Measurements from ENCODE around the gene GJD3. TPM values are rescaled to one million over a fixed set of nuclear protein-coding genes. Genes with fewer than 3 reads are reported as not detected.
"Not testable (repeated sequence)": the region's sequence is repeated elsewhere in the genome, so short reads cannot be mapped to it uniquely, and the experiment has no call there.

Gene GJD3
- total RNA-seq, 1 donor from 2014 or later, result not detected

DNA sequence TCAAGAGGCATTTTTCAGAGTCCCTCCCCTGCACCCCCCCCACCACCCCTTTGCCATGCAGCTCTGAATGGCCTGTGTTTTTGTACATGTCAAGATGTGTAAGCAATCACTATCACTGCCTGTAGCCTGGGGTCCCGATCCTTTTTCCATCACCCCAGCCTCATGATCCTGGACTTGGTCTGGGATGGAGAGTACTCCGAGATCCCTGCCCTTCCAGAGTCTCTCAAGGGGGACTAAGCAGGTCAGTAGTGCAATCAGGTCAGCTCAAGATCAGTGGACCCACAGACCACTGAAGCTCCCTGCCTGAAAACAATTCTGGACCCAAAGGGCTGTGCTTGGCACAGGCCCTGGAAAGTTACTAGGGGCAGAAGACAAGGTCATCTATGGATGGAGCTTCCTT lies 7.5 kb upstream of the GJD3 start:
- peaks cover 6% of the 10 kb centered on the region for H3K9me3 Mint-ChIP-seq
- no peak overlapping the region for H3K27ac Mint-ChIP-seq
- no peaks in the 10 kb centered on the region for H3K36me3 Mint-ChIP-seq
- TF ChIP-seq, protein P1, sequence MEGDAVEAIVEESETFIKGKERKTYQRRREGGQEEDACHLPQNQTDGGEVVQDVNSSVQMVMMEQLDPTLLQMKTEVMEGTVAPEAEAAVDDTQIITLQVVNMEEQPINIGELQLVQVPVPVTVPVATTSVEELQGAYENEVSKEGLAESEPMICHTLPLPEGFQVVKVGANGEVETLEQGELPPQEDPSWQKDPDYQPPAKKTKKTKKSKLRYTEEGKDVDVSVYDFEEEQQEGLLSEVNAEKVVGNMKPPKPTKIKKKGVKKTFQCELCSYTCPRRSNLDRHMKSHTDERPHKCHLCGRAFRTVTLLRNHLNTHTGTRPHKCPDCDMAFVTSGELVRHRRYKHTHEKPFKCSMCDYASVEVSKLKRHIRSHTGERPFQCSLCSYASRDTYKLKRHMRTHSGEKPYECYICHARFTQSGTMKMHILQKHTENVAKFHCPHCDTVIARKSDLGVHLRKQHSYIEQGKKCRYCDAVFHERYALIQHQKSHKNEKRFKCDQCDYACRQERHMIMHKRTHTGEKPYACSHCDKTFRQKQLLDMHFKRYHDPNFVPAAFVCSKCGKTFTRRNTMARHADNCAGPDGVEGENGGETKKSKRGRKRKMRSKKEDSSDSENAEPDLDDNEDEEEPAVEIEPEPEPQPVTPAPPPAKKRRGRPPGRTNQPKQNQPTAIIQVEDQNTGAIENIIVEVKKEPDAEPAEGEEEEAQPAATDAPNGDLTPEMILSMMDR (IDR thresholded peaks at IDR 0.05; ENCODE audit: unreplicated experiment), result no peak
- H3K4me1 Mint-ChIP-seq, result no peaks in the 10 kb centered on the region
- DNase-seq (ENCODE audit: low spot score in 2 of 2, unreplicated experiment in 2 of 2), result no peak
- H3K27me3 Mint-ChIP-seq (ENCODE audit: low read depth), result no peaks in the 10 kb centered on the region
- H3K4me3 Mint-ChIP-seq, result no peak overlapping the region

DNA sequence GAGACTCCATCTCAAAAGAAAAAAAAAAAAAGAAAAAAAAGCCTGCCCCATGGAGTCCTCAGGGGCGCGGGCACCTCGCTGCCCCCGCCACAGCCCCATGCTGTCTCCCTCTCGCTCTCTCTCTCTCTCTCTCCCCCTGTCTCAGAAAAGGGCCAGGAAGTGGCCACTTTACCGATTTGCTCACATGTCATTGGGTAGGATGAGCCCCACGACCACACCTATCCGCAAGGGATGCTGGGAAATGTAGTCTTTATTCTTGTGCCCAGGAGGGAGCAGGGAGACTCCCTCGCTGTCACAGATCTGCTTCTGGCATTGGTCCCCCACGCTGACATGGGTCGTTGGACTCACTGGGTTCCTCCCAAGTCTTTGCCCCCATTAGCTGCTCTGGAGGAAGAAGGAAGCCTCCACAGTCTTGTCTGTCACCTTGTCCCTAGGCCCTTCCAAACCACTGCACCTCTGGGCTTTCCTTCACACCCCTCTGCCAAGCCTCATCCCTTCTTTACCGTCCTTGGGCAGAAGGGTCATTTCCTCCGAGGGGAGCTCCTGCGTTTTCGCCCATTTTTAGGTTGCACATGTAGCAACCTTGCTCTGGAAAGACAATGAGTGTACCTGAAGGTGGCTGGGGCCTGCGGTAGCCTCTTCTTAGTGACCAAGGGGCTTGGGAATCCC lies 6.9 kb upstream of the GJD3 start:
- H3K4me1 Mint-ChIP-seq, result no peaks in the 10 kb centered on the region

DNA sequence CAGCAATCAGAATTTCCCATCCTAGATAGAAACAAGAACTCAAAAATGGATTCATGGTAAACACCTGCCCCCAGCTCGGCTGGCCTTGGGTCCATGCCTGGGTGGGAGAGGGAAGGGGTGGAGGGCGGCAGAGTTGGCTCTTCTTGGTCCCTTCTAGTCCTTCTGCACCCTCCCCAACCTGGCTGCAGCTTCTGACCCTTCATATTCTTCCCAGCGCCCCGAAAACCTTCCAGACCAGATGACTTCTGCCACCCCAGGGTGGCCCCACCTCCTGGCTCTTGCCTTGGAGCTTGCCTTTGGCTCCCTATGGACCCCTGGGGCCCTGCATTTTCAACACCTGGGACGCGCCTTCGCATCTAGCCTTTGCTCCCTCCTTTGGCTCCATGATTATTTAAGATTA lies 5.4 kb upstream of the GJD3 start:
- H3K4me3 Mint-ChIP-seq, result no peak overlapping the region
- no peaks in the 10 kb centered on the region for H3K4me1 Mint-ChIP-seq
- H3K27ac Mint-ChIP-seq, result no peak overlapping the region
- TF ChIP-seq, protein P1 (IDR thresholded peaks at IDR 0.05; ENCODE audit: unreplicated experiment), result no peak
- no peak for DNase-seq (ENCODE audit: low spot score in 2 of 2, unreplicated experiment in 2 of 2)
- peaks cover 6% of the 10 kb centered on the region for H3K9me3 Mint-ChIP-seq
- H3K36me3 Mint-ChIP-seq, result no peaks in the 10 kb centered on the region
- H3K27me3 Mint-ChIP-seq (ENCODE audit: low read depth), result no peaks in the 10 kb centered on the region

More for the DNA sequence above, 6.9 kb upstream of the GJD3 start:
- Mint-ChIP-seq H3K27me3 (ENCODE audit: low read depth) (no peaks in the 10 kb centered on the region), H3K36me3 (no peaks in the 10 kb centered on the region), H3K4me3 (no peak overlapping the region), H3K9me3 (peaks cover 6% of the 10 kb centered on the region), H3K27ac (no peak overlapping the region)
- TF ChIP-seq, protein P1 (IDR thresholded peaks at IDR 0.05; ENCODE audit: unreplicated experiment), result no peak
- no peak for DNase-seq (ENCODE audit: low spot score in 2 of 2, unreplicated experiment in 2 of 2)

DNA sequence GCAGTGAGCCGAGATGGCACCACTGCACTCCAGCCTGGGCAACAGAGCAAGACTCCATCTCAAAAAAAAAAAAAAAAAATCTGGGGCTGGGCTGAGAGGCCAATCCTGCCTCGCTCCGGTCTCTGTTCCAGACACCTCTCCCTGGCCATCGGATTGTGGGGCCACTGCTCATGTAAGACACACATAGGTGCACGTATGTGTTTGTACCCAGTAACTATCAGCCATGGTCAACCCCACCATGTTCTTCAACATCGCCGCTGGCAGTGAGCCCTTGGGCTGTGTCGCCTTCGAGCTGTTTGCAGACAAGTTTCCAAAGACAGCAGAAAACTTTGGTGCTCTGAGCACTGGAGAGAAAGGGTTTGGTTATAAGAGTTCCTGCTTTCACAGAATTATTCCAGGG lies 3.2 kb upstream of the GJD3 start:
- H3K4me3 Mint-ChIP-seq; H3K9me3 Mint-ChIP-seq; H3K27ac Mint-ChIP-seq; DNase-seq (ENCODE audit: low spot score in 2 of 2, unreplicated experiment in 2 of 2); H3K36me3 Mint-ChIP-seq; H3K4me1 Mint-ChIP-seq: not testable (repeated sequence)
- peaks cover 13% of the 10 kb centered on the region for H3K27me3 Mint-ChIP-seq (ENCODE audit: low read depth)

DNA sequence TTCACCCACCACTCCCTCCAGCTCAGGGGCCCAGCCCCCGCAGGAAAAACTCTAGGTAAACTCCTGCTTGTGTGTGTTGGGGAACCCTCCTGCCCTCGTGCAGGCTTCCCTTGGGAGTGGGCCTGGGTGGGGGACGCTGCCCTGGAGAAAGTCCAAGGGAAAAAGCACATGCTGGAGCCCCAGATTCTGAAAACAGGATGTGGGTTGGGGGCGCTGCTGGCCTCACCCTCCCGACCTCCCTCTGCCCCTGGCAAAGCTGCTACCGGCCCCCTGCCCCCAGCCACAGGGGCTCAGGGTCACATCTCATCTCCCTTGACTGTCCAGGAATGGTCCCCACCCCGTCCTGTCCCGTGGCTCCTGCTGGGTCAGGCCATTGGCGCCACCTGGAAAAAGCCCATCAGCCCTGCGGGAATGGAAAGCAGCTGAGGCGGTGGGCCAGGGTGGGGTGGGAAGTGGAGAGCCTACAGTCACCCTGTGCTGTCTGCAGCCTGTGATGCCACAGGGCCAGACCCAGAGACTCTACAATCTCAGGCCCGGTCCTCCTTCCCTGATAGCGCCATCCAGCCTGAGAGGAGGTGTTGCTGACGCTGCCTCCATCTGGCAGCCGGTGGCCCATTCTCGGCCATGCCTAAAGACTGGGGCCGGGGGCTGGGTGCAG lies 2.5 kb upstream of the GJD3 start:
- H3K4me3 Mint-ChIP-seq, result no peak overlapping the region
- no peak for DNase-seq (ENCODE audit: low spot score in 2 of 2, unreplicated experiment in 2 of 2)
- H3K36me3 Mint-ChIP-seq, result no peaks in the 10 kb centered on the region
- peaks cover 4% of the 10 kb centered on the region for H3K4me1 Mint-ChIP-seq
- H3K27ac Mint-ChIP-seq, result no peak overlapping the region
- peaks cover 15% of the 10 kb centered on the region for H3K27me3 Mint-ChIP-seq (ENCODE audit: low read depth)
- H3K9me3 Mint-ChIP-seq, result no peaks in the 10 kb centered on the region
- TF ChIP-seq, protein P1 (IDR thresholded peaks at IDR 0.05; ENCODE audit: unreplicated experiment), result no peak

DNA sequence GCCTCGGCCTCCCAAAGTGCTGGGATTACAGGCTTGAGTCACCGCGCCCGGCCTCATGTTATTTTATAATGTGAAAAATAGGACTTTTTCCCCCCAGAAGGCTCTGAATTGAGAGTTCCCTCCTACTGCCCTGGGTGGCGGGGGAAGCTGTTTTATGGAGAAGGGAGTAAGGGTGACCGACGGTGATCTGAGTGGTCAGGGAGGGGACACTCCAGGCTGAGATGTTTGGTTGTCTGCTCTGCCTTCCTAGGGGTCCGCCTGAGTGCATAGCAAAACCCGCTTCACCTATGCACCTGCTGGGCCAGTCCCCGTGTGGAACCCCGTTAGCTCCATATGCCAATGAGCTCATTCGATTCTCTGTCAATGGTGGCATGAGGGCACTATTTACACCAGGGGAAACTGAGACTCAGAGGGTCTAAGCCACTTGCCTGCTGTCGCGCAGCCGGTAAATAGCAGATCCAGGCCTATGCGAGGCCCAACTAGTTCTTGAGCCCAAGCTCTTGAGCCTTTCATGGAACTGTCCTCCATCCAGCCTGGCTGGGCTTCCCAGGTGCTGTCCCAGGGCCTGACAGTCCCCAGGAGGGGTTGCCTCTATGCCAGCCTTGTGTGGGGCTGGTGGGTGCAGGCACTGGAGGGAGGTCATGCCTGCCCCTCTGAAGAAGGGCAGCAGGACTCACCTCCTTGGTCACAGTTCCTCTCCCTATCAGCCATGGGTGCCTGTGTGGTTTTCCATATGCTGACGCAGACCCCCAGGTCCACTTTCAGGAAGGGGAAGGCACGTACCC lies 1.7 kb upstream of the GJD3 start:
- peaks cover 18% of the 10 kb centered on the region for H3K27me3 Mint-ChIP-seq (ENCODE audit: low read depth)
- no peaks in the 10 kb centered on the region for H3K9me3 Mint-ChIP-seq
- DNase-seq (ENCODE audit: low spot score in 2 of 2, unreplicated experiment in 2 of 2), result no peak
- TF ChIP-seq, protein P1 (IDR thresholded peaks at IDR 0.05; ENCODE audit: unreplicated experiment), result no peak
- no peaks in the 10 kb centered on the region for H3K36me3 Mint-ChIP-seq
- no peak overlapping the region for H3K27ac Mint-ChIP-seq
- H3K4me1 Mint-ChIP-seq, result peaks cover 8% of the 10 kb centered on the region
- no peak overlapping the region for H3K4me3 Mint-ChIP-seq

Measured in mesothelial cell of epicardium (in vitro differentiated cells).